Pancreas (tissue), 10 donors: ENCODE measurements around the gene PEX19. TPM values are rescaled to one million over a fixed set of nuclear protein-coding genes. Genes with fewer than 3 reads are reported as not detected.

Experiments used
- ATAC-seq, 4 donors: fragments of 200-7000 bp; cut with Tn5 transposase; one replicate each; pipeline versions ENCODE4 v1.8.0 to v1.9.1; 2020; ENCODE audit warnings: mild to moderate bottlenecking in 4 of 4, moderate library complexity in 4 of 4
- DNase-seq, 6 donors: peaks; one replicate each; pipeline ENCODE4 v3.0.0-alpha.2; 2020
- FAIRE-seq: peaks from 2 replicates; lab custom pipeline; 2012; peaks lifted over from hg19 to GRCh38; lab: Jason Lieb, UNC
- H3K27ac ChIP-seq, 4 donors: fragments of 200-600 bp; sonication (generic); 1 replicate in 3 of 4; 2 replicates in 1 of 4; pipeline versions ENCODE4 v1.5.0 to v1.8.0; 2020
- H3K27me3 ChIP-seq, 4 donors: fragments of 200-600 bp; one replicate each; pipeline ENCODE4 v1.8.0; 2021
- H3K36me3 ChIP-seq, 3 donors: fragments of 200-600 bp; sonication (generic) in 1 of 3; one replicate each; pipeline versions ENCODE4 v1.5.0 to v1.8.0; 2020 to 2021
- H3K4me1 ChIP-seq, 3 donors: fragments of 200-600 bp; one replicate each; pipeline ENCODE4 v1.8.0; 2021
- H3K4me3 ChIP-seq, 4 donors: fragments of 200-600 bp; sonication (generic) in 2 of 4; one replicate each; pipeline versions ENCODE4 v1.5.0 to v1.8.0; 2020 to 2021
- H3K9me3 ChIP-seq, 4 donors: fragments of 200-600 bp; one replicate each; pipeline ENCODE4 v1.8.0; 2021
- CTCF ChIP-seq, 4 donors: fragments of 200-600 bp; sonication (generic) in 3 of 4; IDR thresholded peaks; one replicate each; pipeline versions ENCODE4 v1.5.0 to v1.8.0; 2021; ENCODE audit warnings: antibody characterized with exemption in 4 of 4
- WGBS, 2 donors: extraction: QIAGEN DNeasy Blood & Tissue Kit; methylation state at CpG; one replicate each; pipeline ENCODE4 v1.1.7; 2013; 5-methylcytosine and 5-hydroxymethylcytosine counted together
- intact Hi-C, 3 donors: fragments of 100-400 bp; cut with DNase I; formaldehyde crosslinking; loops; one replicate each; pipeline versions ENCODE4 v1.11.1 to v1.14.2; 2022
- polyA plus RNA-seq, 2 donors: library from polyadenylated mRNA; stranded (reverse); fragments of 200-250 nt; gene quantifications; one replicate each; pipeline ENCODE4 v1.2.3, GENCODE V29; 2013
- total RNA-seq, 6 donors: library from RNA; stranded (reverse); fragmentation: NEBNext Ultra II Directional in 4 of 6; extraction: Animal tissue kit (Norgen Biotek cat#: 25700) in 4 of 6; gene quantifications; one replicate each; pipeline versions ENCODE4 v1.2.1 to v1.2.4, GENCODE V29; 2021 to 2023
- donor health status: healthy with polysubstance abuse.
- donor health status: DM: no; HTN: no; CAD: no; lungs with moderate emphysema.
- donor health status: DM: no; HTN: no; CAD: no.
- donor health status: control.
- donor health status: control.
- donor health status: Bipolar disorder and iron deficiency.
- donor health status: DM: yes; HTN: yes; CAD: no.
- donor health status: DM: no; HTN: no; CAD: no.
- donor health status: DM: no; HTN: no; CAD: no.
- donor health status: DM: yes; HTN: yes; CAD: no.

The PEX19 gene
- total and polyA plus RNA-seq, 8 donors, result 6.8 to 27.9 (median 20.8) TPM

GRCh38 chr1:160325252-160325651, 40.3 kb upstream of the PEX19 start:
- no peak for TF ChIP-seq CTCF (IDR thresholded peaks at IDR 0.05)
- intact Hi-C loops, result no loop called here
- no peak overlapping the region for H3K4me3 ChIP-seq
- no peaks in the 10 kb centered on the region for H3K9me3 ChIP-seq
- H3K27me3 ChIP-seq, result no peaks in the 10 kb centered on the region
- DNase-seq, result no peak
- H3K4me1 ChIP-seq, result peaks cover 0 to 9% (median 6%) of the 10 kb centered on the region in 3 donors
- peak; percentile 66 to 90 (median 74) for ATAC-seq
- peaks cover 0 to 60% (median 19%) of the 10 kb centered on the region in 3 donors for H3K36me3 ChIP-seq
- FAIRE-seq, result no peak
- 44 to 45% methylated on average over 4 of the region's 4 CpGs for WGBS, 2 donors
- no peak overlapping the region for H3K27ac ChIP-seq

- TF ChIP-seq CTCF (IDR thresholded peaks at IDR 0.05), result no peak
- DNase-seq, result no peak
- 93 to 94% methylated on average over 6 of the region's 6 CpGs for whole genome bisulfite sequencing, 2 donors
- Histone ChIP-seq H3K27ac (no peak overlapping the region), H3K27me3 (no peaks in the 10 kb centered on the region), H3K4me3 (no peak overlapping the region), H3K4me1 (peaks cover 0 to 9% (median 6%) of the 10 kb centered on the region in 3 donors), H3K9me3 (no peaks in the 10 kb centered on the region), H3K36me3 (peaks cover 0 to 46% (median 5%) of the 10 kb centered on the region in 3 donors)
- intact Hi-C loops, result no loop called here
- no peak for ATAC-seq
- FAIRE-seq, result no peak
These were observed 37.9 kb upstream of the PEX19 start for GRCh38 chr1:160322831-160323230.

DNA sequence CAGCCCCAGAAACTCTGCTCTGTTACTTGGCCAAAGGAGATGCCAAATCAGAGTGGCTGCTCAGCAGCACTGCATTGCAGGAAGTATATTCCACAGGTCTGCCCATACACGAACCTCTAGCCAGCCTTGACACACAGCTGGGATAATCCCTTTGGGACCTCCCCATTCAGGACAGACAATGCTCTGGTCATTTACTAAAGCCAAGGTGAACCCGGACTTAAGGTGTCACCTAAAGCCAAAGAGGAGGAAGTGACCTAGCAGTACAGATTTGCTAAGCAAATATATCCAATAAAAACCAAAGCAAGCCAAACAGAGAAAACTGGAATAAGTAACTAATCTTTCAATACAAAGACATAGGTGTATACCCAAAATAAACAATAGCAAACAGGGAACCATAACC, 30.4 kb upstream of the PEX19 start:
- ATAC-seq (no peak), DNase-seq (no peak), FAIRE-seq (no peak)
- Histone ChIP-seq H3K4me3 (no peak overlapping the region), H3K4me1 (no peaks in the 10 kb centered on the region), H3K27ac (no peak overlapping the region), H3K9me3 (no peaks in the 10 kb centered on the region), H3K27me3 (no peaks in the 10 kb centered on the region), H3K36me3 (peaks cover 0 to 82% (median 44%) of the 10 kb centered on the region in 3 donors)
- TF ChIP-seq CTCF (IDR thresholded peaks at IDR 0.05), result no peak
- WGBS, 2 donors, result 56 to 68% methylated on average over 2 of the region's 2 CpGs
- intact Hi-C loops, result no loop called here

DNA sequence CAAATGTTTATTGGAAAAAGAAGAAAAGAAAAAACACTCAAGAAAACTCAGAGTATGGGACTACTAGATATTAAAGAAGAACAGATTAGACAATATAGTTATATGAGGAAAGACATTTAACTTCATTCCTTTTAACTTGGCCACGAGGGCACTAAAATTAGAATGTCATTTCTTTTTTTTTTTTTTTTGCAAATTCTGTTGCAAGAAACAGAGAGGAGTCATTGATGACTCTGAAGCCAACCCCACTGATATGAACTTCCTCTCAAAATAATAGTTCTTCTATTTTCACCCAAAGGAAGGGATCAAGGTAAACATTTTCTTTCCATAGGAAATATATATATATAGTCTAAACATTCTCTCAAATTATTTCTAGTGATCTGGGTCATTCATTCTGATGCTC, 24.6 kb upstream of the PEX19 start:
- ATAC-seq, result no peak
- H3K27me3 ChIP-seq, result no peaks in the 10 kb centered on the region
- H3K4me3 ChIP-seq, result no peak overlapping the region
- DNase-seq, result no peak
- H3K36me3 ChIP-seq, result peaks cover 9 to 94% (median 83%) of the 10 kb centered on the region in 3 donors
- FAIRE-seq, result no peak
- H3K27ac ChIP-seq, result no peak overlapping the region
- no peak for TF ChIP-seq CTCF (IDR thresholded peaks at IDR 0.05)
- no peaks in the 10 kb centered on the region for H3K9me3 ChIP-seq
- no peaks in the 10 kb centered on the region for H3K4me1 ChIP-seq
- intact Hi-C loops, result no loop called here
- WGBS, 2 donors, result 67 to 74% methylated on average over 1 of the region's 1 CpG

- Histone ChIP-seq H3K36me3 (peaks cover 9 to 95% (median 81%) of the 10 kb centered on the region in 3 donors), H3K4me3 (no peak overlapping the region), H3K27ac (no peak overlapping the region), H3K4me1 (no peaks in the 10 kb centered on the region), H3K9me3 (no peaks in the 10 kb centered on the region), H3K27me3 (no peaks in the 10 kb centered on the region)
- DNase-seq (no peak), ATAC-seq (no peak), FAIRE-seq (no peak)
- no peak for TF ChIP-seq CTCF (IDR thresholded peaks at IDR 0.05)
- intact Hi-C loops, result no loop called here
These were observed 24.2 kb upstream of the PEX19 start for GRCh38 chr1:160309185-160309557.
